CD14-positive monocyte (primary cell): ENCODE data around the gene ATP11A. TPM values are rescaled to one million over a fixed set of nuclear protein-coding genes. Genes with fewer than 3 reads are reported as not detected.

Experiments
- DNase-seq, 3 donors: peaks; one replicate each; pipeline ENCODE4 v3.0.0-alpha.2; 2011 to 2022
- H2AFZ ChIP-seq: 2 replicates; pipeline ENCODE4 v1.6.0; 2012; ENCODE audit warnings: mild to moderate bottlenecking, low read depth, low read length, inconsistent platforms; ENCODE audit not compliant: insufficient read depth, poor library complexity, severe bottlenecking
- H3K27ac ChIP-seq, 2 donors: 1 replicate in 1 of 2; 2 replicates in 1 of 2; pipeline ENCODE4 v1.5.1; 2012 to 2013; ENCODE audit warnings: low read length in 2 of 2, control low read depth in 1 of 2, inconsistent platforms in 1 of 2, low read depth in 1 of 2, mild to moderate bottlenecking in 1 of 2
- H3K27me3 ChIP-seq, 2 donors: one replicate each; pipeline versions ENCODE4 v1.6.0 to v1.6.1; 2011 to 2013; ENCODE audit warnings: low read length in 2 of 2; ENCODE audit not compliant: control insufficient read depth in 2 of 2, insufficient read depth in 2 of 2
- H3K36me3 ChIP-seq, 2 donors: replicated peaks in 1 of 2; 1 replicate in 1 of 2; 2 replicates in 1 of 2; pipeline versions ENCODE4 v1.5.1 to v1.6.1; 2012 to 2013; ENCODE audit warnings: low read length in 2 of 2, control low read depth in 1 of 2, inconsistent platforms in 1 of 2, mild to moderate bottlenecking in 1 of 2; ENCODE audit not compliant: insufficient read depth in 2 of 2, control insufficient read depth in 1 of 2
- H3K4me1 ChIP-seq, 2 donors: 1 replicate in 1 of 2; 2 replicates in 1 of 2; pipeline versions ENCODE4 v1.5.1 to v1.6.1; 2012 to 2013; ENCODE audit warnings: low read length in 2 of 2, control low read depth in 1 of 2, inconsistent platforms in 1 of 2, mild to moderate bottlenecking in 1 of 2, moderate library complexity in 1 of 2; ENCODE audit not compliant: insufficient read depth in 2 of 2, control insufficient read depth in 1 of 2
- H3K4me2 ChIP-seq: replicated peaks from 2 replicates; pipeline ENCODE3; 2012; ENCODE audit warnings: low read length, moderate library complexity, mild to moderate bottlenecking; ENCODE audit not compliant: poor library complexity, severe bottlenecking; ENCODE audit errors: extremely low read depth
- H3K4me3 ChIP-seq, 3 experiments: fragments of 200-600 bp in 1 of 3; sonication (generic) in 1 of 3; replicated peaks in 1 of 3; 1 replicate in 2 of 3; 2 replicates in 1 of 3; pipeline ENCODE4 v1.5.1; 2011 to 2013; ENCODE audit warnings: low read length in 3 of 3, mild to moderate bottlenecking in 3 of 3, control low read depth in 2 of 3, low read depth in 2 of 3, inconsistent platforms in 1 of 3, moderate library complexity in 1 of 3
- H3K79me2 ChIP-seq: 2 replicates; pipeline ENCODE4 v1.6.0; 2012; ENCODE audit warnings: mild to moderate bottlenecking, control low read depth, inconsistent platforms, low read length, moderate library complexity; ENCODE audit not compliant: insufficient read depth
- H3K9ac ChIP-seq: 2 replicates; pipeline ENCODE4 v1.6.0; 2017; ENCODE audit warnings: low read length, mild to moderate bottlenecking; ENCODE audit not compliant: insufficient read depth, poor library complexity, severe bottlenecking
- H3K9me3 ChIP-seq, 2 donors: replicated peaks in 1 of 2; 1 replicate in 1 of 2; 2 replicates in 1 of 2; pipeline versions ENCODE4 v1.5.1 to v1.6.1; 2012 to 2013; ENCODE audit warnings: low read length in 2 of 2, control low read depth in 1 of 2; ENCODE audit not compliant: control insufficient read depth in 1 of 2, insufficient read depth in 1 of 2
- H4K20me1 ChIP-seq: 2 replicates; pipeline ENCODE4 v1.6.0; 2012; ENCODE audit warnings: mild to moderate bottlenecking, low read length, control low read depth, moderate library complexity; ENCODE audit not compliant: insufficient read depth
- H3K27ac Mint-ChIP-seq, 7 donors: one replicate each; pipeline ENCODE4 v1.8.0; 2020; ENCODE audit warnings: mild to moderate bottlenecking in 7 of 7, mixed read lengths in 7 of 7, moderate library complexity in 6 of 7, inconsistent platforms in 2 of 7
- H3K27me3 Mint-ChIP-seq, 3 donors: one replicate each; pipeline ENCODE4 v1.8.0; 2021 to 2022; ENCODE audit warnings: low read depth in 3 of 3, mild to moderate bottlenecking in 3 of 3, mixed read lengths in 3 of 3, moderate library complexity in 3 of 3, inconsistent platforms in 1 of 3
- H3K36me3 Mint-ChIP-seq, 2 donors: one replicate each; pipeline ENCODE4 v1.8.0; 2020; ENCODE audit warnings: mixed read lengths in 2 of 2, inconsistent platforms in 1 of 2, mild to moderate bottlenecking in 1 of 2
- H3K4me1 Mint-ChIP-seq: one replicate; pipeline ENCODE4 v1.8.0; 2020; ENCODE audit warnings: mild to moderate bottlenecking, mixed read lengths
- H3K4me3 Mint-ChIP-seq, 2 donors: one replicate each; pipeline ENCODE4 v1.8.0; 2020; ENCODE audit warnings: mild to moderate bottlenecking in 2 of 2, mixed read lengths in 2 of 2, moderate library complexity in 1 of 2
- H3K9me3 Mint-ChIP-seq, 7 donors: one replicate each; pipeline ENCODE4 v1.8.0; 2020 to 2022; ENCODE audit warnings: mixed read lengths in 7 of 7, mild to moderate bottlenecking in 6 of 7, moderate library complexity in 6 of 7, inconsistent platforms in 2 of 7
- CTCF ChIP-seq: fragments of 200-600 bp; IDR thresholded peaks from one replicate; pipeline ENCODE4 v1.8.0; 2022; ENCODE audit warnings: antibody characterized with exemption, mild to moderate bottlenecking
- WGBS: methylation state at CpG from one replicate; pipeline ENCODE4 v1.1.5; 2013; ENCODE audit warnings: missing lambda C conversion rate; ENCODE audit not compliant: insufficient coverage; 5-methylcytosine and 5-hydroxymethylcytosine counted together
- intact Hi-C, 2 donors: fragments of 100-400 bp; cut with micrococcal nuclease; formaldehyde crosslinking; loops; one replicate each; pipeline versions ENCODE4 v1.15.0 to v1.15.1; 2023
- polyA plus RNA-seq, 3 donors: library from polyadenylated mRNA; depleted of rRNA in 1 of 3; unstranded in 2 of 3; stranded (reverse) in 1 of 3; fragments of 300-500 nt in 2 of 3; fragments of >200 nt in 1 of 3; fragmentation: Illumina TruSeq in 2 of 3; gene quantifications; 1 replicate in 2 of 3; 2 replicates in 1 of 3; pipeline ENCODE4 v1.2.3, GENCODE V29; 2012 to 2021

The ATP11A gene
- polyA plus RNA-seq, 3 donors, result 7.2 to 45.4 (median 7.6) TPM

DNA sequence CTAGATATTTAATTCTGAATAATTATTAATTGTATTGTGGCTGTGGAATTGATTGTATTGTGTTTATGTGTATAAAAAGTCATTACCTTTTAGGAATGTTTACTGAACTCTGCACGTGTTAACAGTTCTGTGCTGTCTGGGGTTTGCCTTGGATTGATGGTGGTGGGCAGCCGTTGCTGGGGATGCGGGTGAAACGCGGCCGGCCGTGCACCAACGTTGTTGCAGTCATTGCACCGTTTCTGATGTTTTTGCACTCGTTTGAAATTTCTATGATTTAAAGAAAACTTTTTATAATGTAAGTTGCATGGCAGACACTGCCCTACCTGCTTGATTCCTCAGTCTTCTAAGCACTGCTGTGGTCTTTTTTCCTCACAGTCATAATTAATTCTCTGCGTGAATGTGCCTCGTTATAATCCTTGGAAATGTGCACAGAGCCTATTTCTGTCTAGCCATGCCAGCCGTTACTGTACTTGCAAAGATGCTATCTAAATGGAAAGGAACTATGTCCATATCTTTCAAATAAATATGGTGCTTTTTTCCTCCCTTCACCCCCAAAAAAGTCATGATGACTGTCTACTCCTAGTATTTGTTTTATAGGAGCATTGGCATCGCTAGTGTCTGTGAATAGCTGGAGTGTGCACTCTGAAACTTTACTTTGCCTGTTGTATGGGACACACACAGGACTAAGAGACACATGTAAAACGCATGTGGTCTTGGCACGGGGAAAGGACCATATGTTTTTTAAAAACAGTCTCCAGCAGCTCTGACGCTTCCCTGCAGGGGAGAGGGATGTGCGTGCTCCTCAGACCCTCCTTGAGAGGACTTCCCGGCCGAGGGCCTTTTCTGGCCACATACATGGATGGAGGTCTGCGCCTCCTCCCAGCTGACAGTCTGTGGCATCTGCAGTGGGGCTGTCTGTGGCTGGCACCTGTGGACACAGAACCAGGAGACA, 238.5 kb downstream of the ATP11A start:
- Histone ChIP-seq H3K9me3 (no peaks in the 10 kb centered on the region), H3K4me1 (peaks cover 0 to 7% of the 10 kb centered on the region in 2 donors), H3K9ac (no peak overlapping the region), H3K27me3 (peaks cover 17 to 24% of the 10 kb centered on the region in 2 donors), H4K20me1 (no peaks in the 10 kb centered on the region), H3K79me2 (no peaks in the 10 kb centered on the region), H3K4me3 (no peak overlapping the region), H2AFZ (no peak overlapping the region), H3K4me2 (no peak overlapping the region), H3K36me3 (no peaks in the 10 kb centered on the region), H3K27ac (no peak overlapping the region)
- DNase-seq, result no peak
- Mint-ChIP-seq H3K9me3 (peaks cover 0 to 6% (median 3%) of the 10 kb centered on the region in 7 donors), H3K27ac (no peak overlapping the region), H3K4me1 (peaks cover 9% of the 10 kb centered on the region), H3K36me3 (no peaks in the 10 kb centered on the region), H3K27me3 (peaks cover 30 to 34% (median 34%) of the 10 kb centered on the region in 3 donors), H3K4me3 (peak overlapping the region in 1 of 2 donors; percentile 63)
- TF ChIP-seq CTCF, result no peak
- intact Hi-C loops, result no loop called here
- WGBS, result 65% methylated on average over 12 of the region's 21 CpGs

DNA sequence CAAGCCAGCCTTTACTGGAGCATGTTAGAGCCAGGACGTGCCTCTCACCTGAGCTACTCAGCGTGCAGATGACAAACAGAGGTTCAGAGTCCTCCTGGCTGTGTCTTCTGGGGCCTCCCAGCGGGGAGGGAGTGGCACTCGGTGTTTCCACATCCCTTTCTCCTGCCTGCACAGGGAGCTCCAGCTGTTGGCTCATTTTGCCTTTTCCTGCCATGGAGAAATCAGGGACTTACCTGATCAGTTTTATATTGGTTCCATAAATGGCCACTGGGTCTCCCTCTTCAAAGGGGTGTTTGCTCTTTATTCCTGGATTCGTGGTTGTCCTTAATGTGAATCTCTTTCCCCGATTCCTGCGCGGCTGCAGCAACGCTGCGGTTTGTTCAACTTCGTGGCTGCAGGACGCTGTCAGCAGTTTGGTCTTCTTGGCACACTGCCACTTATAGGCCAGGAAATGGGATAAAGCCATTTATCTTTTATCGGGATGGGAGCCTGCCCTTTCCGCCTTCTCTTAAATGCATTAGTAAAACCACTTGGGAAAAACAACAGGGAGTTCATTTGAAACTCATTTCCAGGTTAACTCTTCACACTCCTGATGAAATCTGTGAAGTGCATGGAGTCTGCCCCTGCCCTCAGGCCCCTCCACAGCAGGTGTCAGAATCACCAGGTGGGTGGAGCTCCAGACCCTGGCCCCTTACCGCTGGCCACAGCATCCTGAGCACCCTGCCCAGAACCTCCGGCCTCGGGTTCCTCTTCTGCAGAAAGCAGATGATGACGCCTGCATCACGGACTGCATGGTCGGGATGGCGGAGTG, 239.3 kb downstream of the ATP11A start:
- no peak overlapping the region for H3K9ac ChIP-seq
- peaks cover 30 to 36% (median 31%) of the 10 kb centered on the region in 3 donors for H3K27me3 Mint-ChIP-seq
- no peak for TF ChIP-seq CTCF
- peak overlapping the region in 1 of 7 donors; percentile 14 for H3K27ac Mint-ChIP-seq
- DNase-seq, result peak in 1 of 3 donors; percentile 15
- WGBS, result 1% methylated on average over 21 of the region's 21 CpGs
- peak overlapping the region; percentile 6 for H2AFZ ChIP-seq
- H3K4me3 Mint-ChIP-seq, result peak overlapping the region in 1 of 2 donors; percentile 63
- H3K79me2 ChIP-seq, result no peaks in the 10 kb centered on the region
- H3K9me3 Mint-ChIP-seq, result peaks cover 0 to 6% (median 3%) of the 10 kb centered on the region in 7 donors
- no peak overlapping the region for H3K4me2 ChIP-seq
- peaks cover 0 to 7% of the 10 kb centered on the region in 2 donors for H3K4me1 ChIP-seq
- H3K36me3 ChIP-seq, result no peaks in the 10 kb centered on the region
- no peak overlapping the region for H3K4me3 ChIP-seq
- peaks cover 9% of the 10 kb centered on the region for H3K4me1 Mint-ChIP-seq
- H3K36me3 Mint-ChIP-seq, result no peaks in the 10 kb centered on the region
- H3K27me3 ChIP-seq, result peaks cover 17 to 24% of the 10 kb centered on the region in 2 donors
- intact Hi-C loops, result no loop called here
- no peaks in the 10 kb centered on the region for H4K20me1 ChIP-seq
- H3K27ac ChIP-seq, result no peak overlapping the region
- no peaks in the 10 kb centered on the region for H3K9me3 ChIP-seq
